A204.1 (cell line): ENCODE measurements around the gene LBH.
"Not testable (repeated sequence)": the region's sequence is repeated elsewhere in the genome, so short reads cannot be mapped to it uniquely, and the experiment has no call there.

Source experiments
- FAIRE-seq: peaks from 2 replicates; lab custom pipeline; 2012; peaks lifted over from hg19 to GRCh38; lab: Jason Lieb, UNC

Gene LBH

GRCh38 chr2:30259071-30259470, 27.7 kb downstream of the LBH start:
- no peak for FAIRE-seq

GRCh38 chr2:30259827-30260679, 28.7 kb downstream of the LBH start:
- no peak for FAIRE-seq

DNA sequence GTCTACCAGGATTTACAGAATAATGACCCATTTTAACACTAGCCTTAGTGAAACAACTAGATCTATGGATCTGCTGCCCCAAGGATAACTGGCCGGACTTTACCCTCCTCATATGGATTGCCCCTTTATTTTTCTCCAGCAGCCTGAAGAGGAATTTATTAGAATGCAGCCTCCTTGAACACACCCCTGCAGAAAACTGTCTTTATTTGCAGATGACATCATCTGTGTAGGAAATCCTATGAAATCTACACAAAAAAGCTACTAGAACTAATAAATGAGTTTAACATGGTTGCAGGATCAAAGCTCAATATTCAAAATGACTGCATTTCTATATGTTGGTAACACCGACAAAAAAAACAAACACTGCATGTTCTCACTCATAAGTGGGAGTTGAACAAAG, 29.6 kb downstream of the LBH start:
- no peak for FAIRE-seq

- FAIRE-seq: no peak
Measured at GRCh38 chr2:30261695-30262211, 30.4 kb downstream of the LBH start.

DNA sequence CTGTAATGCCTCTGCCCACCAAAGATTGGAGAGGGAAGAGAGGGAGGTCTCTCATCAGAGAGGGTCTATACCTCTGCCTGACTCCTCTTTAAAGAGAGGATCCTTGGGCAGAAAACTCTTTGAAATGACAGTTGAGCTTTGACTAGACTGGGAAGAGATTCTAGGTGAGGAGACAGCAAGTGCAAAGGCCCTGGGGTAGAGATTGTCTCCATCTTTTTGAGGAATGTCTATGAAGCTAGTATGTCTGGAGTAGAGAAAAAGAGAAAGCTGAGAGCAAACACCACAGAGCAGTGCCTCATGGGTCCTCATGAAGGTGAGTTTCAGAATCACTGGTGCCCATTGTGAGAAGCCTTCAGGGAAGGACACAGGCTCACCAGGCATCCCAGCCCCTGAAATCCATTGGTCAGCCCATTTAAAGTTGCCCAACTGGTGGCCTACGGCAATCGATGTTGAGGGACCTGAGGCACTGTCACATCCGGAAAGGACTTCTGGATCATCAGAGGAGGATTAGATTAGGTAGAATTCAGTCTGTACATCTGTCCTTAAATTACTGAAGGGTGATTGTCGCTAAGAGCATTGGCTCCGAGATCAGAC, 31.5 kb downstream of the LBH start:
- no peak for FAIRE-seq

- FAIRE-seq: no peak
Measured at GRCh38 chr2:30264274-30264673, 32.9 kb downstream of the LBH start.

GRCh38 chr2:30265052-30266015, 34.0 kb downstream of the LBH start:
- no peak for FAIRE-seq

GRCh38 chr2:30266051-30266621, 34.8 kb downstream of the LBH start:
- FAIRE-seq: no peak

GRCh38 chr2:30266705-30267104, 35.4 kb downstream of the LBH start:
- FAIRE-seq: no peak

DNA sequence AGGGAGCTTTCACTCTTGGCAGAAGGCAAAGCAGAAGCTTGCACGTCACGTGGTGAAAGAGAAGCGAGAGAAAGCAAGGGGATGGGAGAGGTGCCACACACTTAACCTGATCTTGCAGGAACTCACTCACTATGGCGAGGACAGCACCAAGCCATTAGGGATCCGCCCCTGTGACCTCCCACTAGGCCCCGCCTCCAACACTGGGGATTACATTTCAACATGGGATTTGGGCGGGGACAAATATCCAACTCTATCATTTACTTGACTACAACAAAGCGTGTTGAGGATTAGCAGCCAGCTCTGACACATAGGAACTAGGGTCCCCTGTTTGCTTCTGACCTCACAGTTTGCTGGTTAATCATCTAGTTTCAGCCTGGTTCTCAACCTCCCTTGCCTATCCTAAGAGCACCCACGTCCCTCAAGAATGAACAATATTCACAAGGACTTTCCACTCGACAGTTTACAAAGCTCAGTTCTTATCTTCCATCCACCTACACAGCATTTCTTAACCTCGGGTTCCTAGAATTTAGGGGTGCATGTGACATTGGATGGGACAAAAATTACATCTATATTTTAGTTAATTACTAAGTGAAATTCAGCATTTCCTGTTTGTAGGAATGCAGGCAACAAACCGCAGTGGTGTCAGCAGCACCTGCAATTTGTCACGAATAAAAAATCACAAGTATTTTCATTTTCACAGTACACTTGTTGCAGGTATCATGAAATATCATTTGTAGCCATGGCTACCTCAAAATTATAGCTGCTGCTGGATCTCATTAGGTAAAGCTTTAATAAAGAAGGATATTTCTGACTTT, 36.0 kb downstream of the LBH start:
- FAIRE-seq: no peak

GRCh38 chr2:30268296-30268871, 37.0 kb downstream of the LBH start:
- FAIRE-seq: no peak

- not testable (repeated sequence) for FAIRE-seq
Measured at GRCh38 chr2:30269114-30269770, 37.9 kb downstream of the LBH start.

- FAIRE-seq: no peak
Measured at GRCh38 chr2:30269771-30270145, 38.4 kb downstream of the LBH start.

DNA sequence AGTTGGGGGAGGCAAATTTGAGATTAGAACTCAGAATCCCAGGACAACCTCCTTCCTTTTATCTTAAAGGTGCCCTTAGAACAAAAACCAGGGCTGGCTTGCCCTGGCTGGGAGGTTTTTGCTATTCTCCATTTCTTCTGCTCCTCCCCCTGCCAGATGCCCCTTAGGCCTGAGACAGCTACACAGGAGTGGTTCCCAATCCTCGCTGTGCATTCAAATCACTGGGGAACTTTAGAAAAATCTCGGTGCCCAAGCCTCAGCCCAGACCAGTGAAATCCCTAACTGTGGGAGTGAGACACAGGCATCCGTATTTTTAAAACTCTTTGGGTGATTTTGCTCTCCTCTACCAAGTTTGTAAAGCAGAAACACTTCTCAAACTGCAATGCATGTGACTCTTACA, 38.8 kb downstream of the LBH start:
- FAIRE-seq: no peak

DNA sequence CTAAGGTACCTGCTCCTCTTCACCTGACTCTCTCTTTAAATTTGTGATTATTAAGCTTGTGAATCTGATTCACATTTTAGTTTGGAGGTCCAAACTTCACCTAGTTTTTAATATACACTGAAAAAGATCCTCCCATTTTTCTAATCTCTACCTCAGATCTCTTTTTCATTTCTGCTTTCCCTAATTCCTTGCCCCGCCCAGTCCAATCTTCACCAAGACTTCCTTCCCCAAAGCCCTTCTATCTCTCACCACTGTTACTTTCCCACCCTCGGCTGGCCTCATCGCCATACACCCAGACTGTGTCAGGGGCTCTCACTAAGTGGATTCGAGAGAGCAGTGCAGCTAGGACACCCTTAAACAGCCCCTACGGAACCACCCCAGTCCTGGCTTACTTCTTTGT, 40.0 kb downstream of the LBH start:
- no peak for FAIRE-seq

DNA sequence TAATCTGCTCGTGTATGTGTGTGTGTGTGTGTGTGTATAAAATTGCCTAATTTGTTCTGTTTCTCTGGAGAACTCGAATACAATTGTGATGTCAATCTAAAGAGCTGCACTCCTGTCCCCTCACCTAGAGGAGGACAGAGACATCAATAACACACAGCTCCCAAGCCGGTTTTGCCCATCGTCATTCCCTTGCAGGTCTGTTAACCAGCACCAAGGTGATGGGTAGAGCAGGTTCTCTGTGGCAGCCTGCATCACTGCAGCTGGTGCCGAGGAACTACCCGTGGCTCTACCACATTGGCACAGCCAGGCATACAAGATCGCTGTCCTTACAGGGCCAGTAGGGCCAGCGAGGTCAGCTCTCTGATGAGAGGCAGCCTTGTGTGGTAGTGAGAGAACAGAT, 41.0 kb downstream of the LBH start:
- FAIRE-seq: no peak

- no peak for FAIRE-seq
Measured at GRCh38 chr2:30272761-30273573, 41.6 kb downstream of the LBH start.

- FAIRE-seq: no peak
Measured at GRCh38 chr2:30273574-30273929, 42.2 kb downstream of the LBH start.

DNA sequence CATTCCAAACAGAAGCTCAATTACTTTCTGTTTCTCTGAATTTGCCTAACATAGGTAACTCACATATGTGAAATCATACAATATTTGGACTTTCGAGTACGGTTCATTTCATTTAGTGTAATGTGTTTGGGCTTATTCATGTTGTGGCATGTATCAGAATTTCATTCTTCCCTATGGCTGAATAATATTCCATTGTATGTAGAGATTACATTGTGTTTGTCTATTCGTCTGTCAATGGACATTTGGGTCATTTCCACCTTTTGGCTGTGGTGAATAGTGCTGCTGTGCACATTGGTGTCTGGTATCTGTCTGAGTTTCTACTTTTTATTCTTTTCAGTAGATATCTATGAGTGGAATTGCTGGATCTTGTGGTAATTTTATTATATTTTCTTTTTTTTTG, 43.9 kb downstream of the LBH start:
- FAIRE-seq: no peak

DNA sequence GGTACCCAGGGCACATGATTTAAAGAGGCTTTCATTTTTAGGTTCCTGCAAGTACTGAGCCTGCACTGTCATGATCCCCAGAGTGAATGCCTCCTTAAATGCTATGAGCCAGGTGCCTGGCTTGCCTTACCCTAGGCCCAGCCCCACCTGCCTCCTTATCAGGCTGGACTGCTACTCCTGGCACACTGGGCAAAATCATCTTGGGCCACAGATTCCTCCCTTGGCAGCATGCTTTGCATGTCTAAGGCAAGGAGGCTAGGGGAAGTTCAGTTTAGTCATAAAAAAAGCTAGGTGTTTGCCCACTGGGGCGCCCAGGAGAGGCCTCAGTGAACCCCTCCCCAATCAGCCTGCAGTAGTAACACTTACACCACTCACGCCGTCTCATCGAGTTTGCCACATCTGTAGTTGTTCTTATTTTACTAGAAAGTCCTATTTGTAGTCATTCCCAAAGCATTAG, 45.1 kb downstream of the LBH start:
- FAIRE-seq: no peak
